WTC11 (cell line): ENCODE results near the gene IL17RC. TPM values are rescaled to one million over a fixed set of nuclear protein-coding genes. Genes with fewer than 3 reads are reported as not detected.
A peak's percentile ranks its signal among the peaks of the same experiment; 100 is the strongest.

Experiments used
- CBFB ChIP-seq: sonication (generic); formaldehyde crosslinking; IDR thresholded peaks from 2 replicates; pipeline ENCODE4 v1.8.1; 2022; ENCODE audit warnings: mild to moderate bottlenecking, low read depth, missing genetic modification reagents
- EMX1 ChIP-seq: fragments of 250-450 bp; sonication (Bioruptor Pico); IDR thresholded peaks from 2 replicates; pipeline ENCODE4 v1.8.0; 2021; ENCODE audit warnings: mild to moderate bottlenecking
- ETV6 ChIP-seq: sonication (generic); formaldehyde crosslinking; IDR thresholded peaks from 2 replicates; pipeline ENCODE4 v1.8.1; 2022; ENCODE audit warnings: mild to moderate bottlenecking, missing genetic modification reagents
- FOXK1 ChIP-seq: sonication (generic); formaldehyde crosslinking; IDR thresholded peaks from 2 replicates; pipeline ENCODE4 v1.8.0; 2022; ENCODE audit warnings: mild to moderate bottlenecking, moderate library complexity, missing genetic modification reagents
- HMGA2 ChIP-seq: fragments of 250-450 bp; sonication (Bioruptor Pico); IDR thresholded peaks from 2 replicates; pipeline ENCODE4 v1.4.0; 2021; ENCODE audit warnings: mild to moderate bottlenecking, moderate library complexity
- JAZF1 ChIP-seq: fragments of 250-450 bp; sonication (Bioruptor Pico); IDR thresholded peaks from 2 replicates; pipeline ENCODE4 v1.9.0; 2021; ENCODE audit warnings: moderate library complexity, mild to moderate bottlenecking, inconsistent platforms
- NFATC4 ChIP-seq: fragments of 250-450 bp; sonication (Bioruptor Pico); IDR thresholded peaks from 2 replicates; pipeline ENCODE4 v1.9.0; 2021; ENCODE audit warnings: mild to moderate bottlenecking
- NFYB ChIP-seq: sonication (generic); formaldehyde crosslinking; conservative IDR thresholded peaks from 2 replicates; pipeline ENCODE4 v1.8.0; 2022; ENCODE audit warnings: low read depth, missing genetic modification reagents
- NR1H2 ChIP-seq: sonication (generic); formaldehyde crosslinking; IDR thresholded peaks from 2 replicates; pipeline ENCODE4 v1.9.0; 2021; ENCODE audit warnings: mild to moderate bottlenecking, moderate library complexity, missing genetic modification reagents
- SMAD4 ChIP-seq: sonication (generic); formaldehyde crosslinking; IDR thresholded peaks from 2 replicates; pipeline ENCODE4 v1.8.0; 2022; ENCODE audit warnings: mild to moderate bottlenecking, missing genetic modification reagents
- ZNF317 ChIP-seq: sonication (generic); formaldehyde crosslinking; IDR thresholded peaks from 2 replicates; pipeline ENCODE4 v1.8.1; 2023; ENCODE audit warnings: low read depth, mild to moderate bottlenecking, moderate library complexity, missing genetic modification reagents, borderline replicate concordance
- ZNF532 ChIP-seq: fragments of 250-450 bp; sonication (Bioruptor Pico); IDR thresholded peaks from 2 replicates; pipeline ENCODE4 v1.9.0; 2021; ENCODE audit warnings: mild to moderate bottlenecking, borderline replicate concordance
- total RNA-seq: library from RNA; stranded (reverse); gene quantifications from 3 replicates; pipeline ENCODE4 v1.2.3, GENCODE V29; 2021
- TF ChIP-seq, protein P1 (sequence below): sonication (generic); formaldehyde crosslinking; IDR thresholded peaks from 2 replicates; pipeline ENCODE4 v1.8.0; 2023; ENCODE audit warnings: mild to moderate bottlenecking, missing genetic modification reagents
- TF ChIP-seq, protein P2 (sequence below): sonication (generic); formaldehyde crosslinking; IDR thresholded peaks from 2 replicates; pipeline ENCODE4 v1.8.1; 2022; ENCODE audit warnings: mild to moderate bottlenecking, moderate library complexity, missing genetic modification reagents
- TF ChIP-seq, protein P3 (sequence below): sonication (generic); formaldehyde crosslinking; IDR thresholded peaks from 2 replicates; pipeline ENCODE4 v1.8.1; 2022; ENCODE audit warnings: mild to moderate bottlenecking, missing genetic modification reagents, moderate library complexity, borderline replicate concordance
- TF ChIP-seq, protein P4 (sequence below): sonication (generic); formaldehyde crosslinking; IDR thresholded peaks from 2 replicates; pipeline ENCODE4 v1.8.1; 2023; ENCODE audit warnings: mild to moderate bottlenecking, missing genetic modification reagents
- TF ChIP-seq, protein P5 (sequence below): sonication (generic); formaldehyde crosslinking; IDR thresholded peaks from 2 replicates; pipeline ENCODE4 v1.8.1; 2022; ENCODE audit warnings: missing genetic modification reagents, borderline replicate concordance
- TF ChIP-seq, protein P6 (sequence below): sonication (generic); formaldehyde crosslinking; IDR thresholded peaks from 2 replicates; pipeline ENCODE4 v1.8.0; 2023; ENCODE audit warnings: missing genetic modification reagents, mild to moderate bottlenecking, borderline replicate concordance
- TF ChIP-seq, protein P7 (sequence below): fragments of 250-450 bp; sonication (Bioruptor Pico); IDR thresholded peaks from 2 replicates; pipeline ENCODE4 v2.1.2; 2022; ENCODE audit warnings: mild to moderate bottlenecking, moderate library complexity

Gene IL17RC
- total RNA-seq, 1 experiment from 2014 or later = 10.1 TPM

- TF ChIP-seq ZNF532 (CRISPR knock-in tag) (no peak), NR1H2 (CRISPR knock-in tag) (no peak; the same call in 1 of the 2 replicates), ZNF317 (CRISPR knock-in tag) (no peak), JAZF1 (no peak), NFATC4 (CRISPR knock-in tag) (no peak), NFYB (CRISPR knock-in tag) (peak; percentile 45; the same call in 1 of the 2 replicates), FOXK1 (peak; percentile 91), HMGA2 (no peak), CBFB (no peak), SMAD4 (CRISPR knock-in tag) (no peak), ETV6 (no peak; the same call in 1 of the 2 replicates), EMX1 (no peak)
- TF ChIP-seq, protein P1, sequence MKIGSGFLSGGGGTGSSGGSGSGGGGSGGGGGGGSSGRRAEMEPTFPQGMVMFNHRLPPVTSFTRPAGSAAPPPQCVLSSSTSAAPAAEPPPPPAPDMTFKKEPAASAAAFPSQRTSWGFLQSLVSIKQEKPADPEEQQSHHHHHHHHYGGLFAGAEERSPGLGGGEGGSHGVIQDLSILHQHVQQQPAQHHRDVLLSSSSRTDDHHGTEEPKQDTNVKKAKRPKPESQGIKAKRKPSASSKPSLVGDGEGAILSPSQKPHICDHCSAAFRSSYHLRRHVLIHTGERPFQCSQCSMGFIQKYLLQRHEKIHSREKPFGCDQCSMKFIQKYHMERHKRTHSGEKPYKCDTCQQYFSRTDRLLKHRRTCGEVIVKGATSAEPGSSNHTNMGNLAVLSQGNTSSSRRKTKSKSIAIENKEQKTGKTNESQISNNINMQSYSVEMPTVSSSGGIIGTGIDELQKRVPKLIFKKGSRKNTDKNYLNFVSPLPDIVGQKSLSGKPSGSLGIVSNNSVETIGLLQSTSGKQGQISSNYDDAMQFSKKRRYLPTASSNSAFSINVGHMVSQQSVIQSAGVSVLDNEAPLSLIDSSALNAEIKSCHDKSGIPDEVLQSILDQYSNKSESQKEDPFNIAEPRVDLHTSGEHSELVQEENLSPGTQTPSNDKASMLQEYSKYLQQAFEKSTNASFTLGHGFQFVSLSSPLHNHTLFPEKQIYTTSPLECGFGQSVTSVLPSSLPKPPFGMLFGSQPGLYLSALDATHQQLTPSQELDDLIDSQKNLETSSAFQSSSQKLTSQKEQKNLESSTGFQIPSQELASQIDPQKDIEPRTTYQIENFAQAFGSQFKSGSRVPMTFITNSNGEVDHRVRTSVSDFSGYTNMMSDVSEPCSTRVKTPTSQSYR (CRISPR knock-in tag) = 0 out of 2 replicates have a peak, but pooled peaks have one; percentile 59
- TF ChIP-seq, protein P2, sequence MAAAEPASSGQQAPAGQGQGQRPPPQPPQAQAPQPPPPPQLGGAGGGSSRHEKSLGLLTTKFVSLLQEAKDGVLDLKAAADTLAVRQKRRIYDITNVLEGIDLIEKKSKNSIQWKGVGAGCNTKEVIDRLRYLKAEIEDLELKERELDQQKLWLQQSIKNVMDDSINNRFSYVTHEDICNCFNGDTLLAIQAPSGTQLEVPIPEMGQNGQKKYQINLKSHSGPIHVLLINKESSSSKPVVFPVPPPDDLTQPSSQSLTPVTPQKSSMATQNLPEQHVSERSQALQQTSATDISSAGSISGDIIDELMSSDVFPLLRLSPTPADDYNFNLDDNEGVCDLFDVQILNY (CRISPR knock-in tag) = peak; percentile 68; the same call in 1 of the 2 replicates
- TF ChIP-seq, protein P3, sequence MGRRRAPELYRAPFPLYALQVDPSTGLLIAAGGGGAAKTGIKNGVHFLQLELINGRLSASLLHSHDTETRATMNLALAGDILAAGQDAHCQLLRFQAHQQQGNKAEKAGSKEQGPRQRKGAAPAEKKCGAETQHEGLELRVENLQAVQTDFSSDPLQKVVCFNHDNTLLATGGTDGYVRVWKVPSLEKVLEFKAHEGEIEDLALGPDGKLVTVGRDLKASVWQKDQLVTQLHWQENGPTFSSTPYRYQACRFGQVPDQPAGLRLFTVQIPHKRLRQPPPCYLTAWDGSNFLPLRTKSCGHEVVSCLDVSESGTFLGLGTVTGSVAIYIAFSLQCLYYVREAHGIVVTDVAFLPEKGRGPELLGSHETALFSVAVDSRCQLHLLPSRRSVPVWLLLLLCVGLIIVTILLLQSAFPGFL (CRISPR knock-in tag) = 0 out of 2 replicates have a peak, but pooled peaks have one; percentile 24
- TF ChIP-seq, protein P4, sequence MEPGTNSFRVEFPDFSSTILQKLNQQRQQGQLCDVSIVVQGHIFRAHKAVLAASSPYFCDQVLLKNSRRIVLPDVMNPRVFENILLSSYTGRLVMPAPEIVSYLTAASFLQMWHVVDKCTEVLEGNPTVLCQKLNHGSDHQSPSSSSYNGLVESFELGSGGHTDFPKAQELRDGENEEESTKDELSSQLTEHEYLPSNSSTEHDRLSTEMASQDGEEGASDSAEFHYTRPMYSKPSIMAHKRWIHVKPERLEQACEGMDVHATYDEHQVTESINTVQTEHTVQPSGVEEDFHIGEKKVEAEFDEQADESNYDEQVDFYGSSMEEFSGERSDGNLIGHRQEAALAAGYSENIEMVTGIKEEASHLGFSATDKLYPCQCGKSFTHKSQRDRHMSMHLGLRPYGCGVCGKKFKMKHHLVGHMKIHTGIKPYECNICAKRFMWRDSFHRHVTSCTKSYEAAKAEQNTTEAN (CRISPR knock-in tag) = peak; percentile 60; the same call in 1 of the 2 replicates
- TF ChIP-seq, protein P5, sequence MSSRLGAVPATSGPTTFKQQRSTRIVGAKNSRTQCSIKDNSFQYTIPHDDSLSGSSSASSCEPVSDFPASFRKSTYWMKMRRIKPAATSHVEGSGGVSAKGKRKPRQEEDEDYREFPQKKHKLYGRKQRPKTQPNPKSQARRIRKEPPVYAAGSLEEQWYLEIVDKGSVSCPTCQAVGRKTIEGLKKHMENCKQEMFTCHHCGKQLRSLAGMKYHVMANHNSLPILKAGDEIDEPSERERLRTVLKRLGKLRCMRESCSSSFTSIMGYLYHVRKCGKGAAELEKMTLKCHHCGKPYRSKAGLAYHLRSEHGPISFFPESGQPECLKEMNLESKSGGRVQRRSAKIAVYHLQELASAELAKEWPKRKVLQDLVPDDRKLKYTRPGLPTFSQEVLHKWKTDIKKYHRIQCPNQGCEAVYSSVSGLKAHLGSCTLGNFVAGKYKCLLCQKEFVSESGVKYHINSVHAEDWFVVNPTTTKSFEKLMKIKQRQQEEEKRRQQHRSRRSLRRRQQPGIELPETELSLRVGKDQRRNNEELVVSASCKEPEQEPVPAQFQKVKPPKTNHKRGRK (CRISPR knock-in tag) = no peak
- TF ChIP-seq, protein P6, sequence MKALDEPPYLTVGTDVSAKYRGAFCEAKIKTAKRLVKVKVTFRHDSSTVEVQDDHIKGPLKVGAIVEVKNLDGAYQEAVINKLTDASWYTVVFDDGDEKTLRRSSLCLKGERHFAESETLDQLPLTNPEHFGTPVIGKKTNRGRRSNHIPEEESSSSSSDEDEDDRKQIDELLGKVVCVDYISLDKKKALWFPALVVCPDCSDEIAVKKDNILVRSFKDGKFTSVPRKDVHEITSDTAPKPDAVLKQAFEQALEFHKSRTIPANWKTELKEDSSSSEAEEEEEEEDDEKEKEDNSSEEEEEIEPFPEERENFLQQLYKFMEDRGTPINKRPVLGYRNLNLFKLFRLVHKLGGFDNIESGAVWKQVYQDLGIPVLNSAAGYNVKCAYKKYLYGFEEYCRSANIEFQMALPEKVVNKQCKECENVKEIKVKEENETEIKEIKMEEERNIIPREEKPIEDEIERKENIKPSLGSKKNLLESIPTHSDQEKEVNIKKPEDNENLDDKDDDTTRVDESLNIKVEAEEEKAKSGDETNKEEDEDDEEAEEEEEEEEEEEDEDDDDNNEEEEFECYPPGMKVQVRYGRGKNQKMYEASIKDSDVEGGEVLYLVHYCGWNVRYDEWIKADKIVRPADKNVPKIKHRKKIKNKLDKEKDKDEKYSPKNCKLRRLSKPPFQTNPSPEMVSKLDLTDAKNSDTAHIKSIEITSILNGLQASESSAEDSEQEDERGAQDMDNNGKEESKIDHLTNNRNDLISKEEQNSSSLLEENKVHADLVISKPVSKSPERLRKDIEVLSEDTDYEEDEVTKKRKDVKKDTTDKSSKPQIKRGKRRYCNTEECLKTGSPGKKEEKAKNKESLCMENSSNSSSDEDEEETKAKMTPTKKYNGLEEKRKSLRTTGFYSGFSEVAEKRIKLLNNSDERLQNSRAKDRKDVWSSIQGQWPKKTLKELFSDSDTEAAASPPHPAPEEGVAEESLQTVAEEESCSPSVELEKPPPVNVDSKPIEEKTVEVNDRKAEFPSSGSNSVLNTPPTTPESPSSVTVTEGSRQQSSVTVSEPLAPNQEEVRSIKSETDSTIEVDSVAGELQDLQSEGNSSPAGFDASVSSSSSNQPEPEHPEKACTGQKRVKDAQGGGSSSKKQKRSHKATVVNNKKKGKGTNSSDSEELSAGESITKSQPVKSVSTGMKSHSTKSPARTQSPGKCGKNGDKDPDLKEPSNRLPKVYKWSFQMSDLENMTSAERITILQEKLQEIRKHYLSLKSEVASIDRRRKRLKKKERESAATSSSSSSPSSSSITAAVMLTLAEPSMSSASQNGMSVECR (CRISPR knock-in tag) = no peak; the same call in none of the 2 replicates
- TF ChIP-seq, protein P7, sequence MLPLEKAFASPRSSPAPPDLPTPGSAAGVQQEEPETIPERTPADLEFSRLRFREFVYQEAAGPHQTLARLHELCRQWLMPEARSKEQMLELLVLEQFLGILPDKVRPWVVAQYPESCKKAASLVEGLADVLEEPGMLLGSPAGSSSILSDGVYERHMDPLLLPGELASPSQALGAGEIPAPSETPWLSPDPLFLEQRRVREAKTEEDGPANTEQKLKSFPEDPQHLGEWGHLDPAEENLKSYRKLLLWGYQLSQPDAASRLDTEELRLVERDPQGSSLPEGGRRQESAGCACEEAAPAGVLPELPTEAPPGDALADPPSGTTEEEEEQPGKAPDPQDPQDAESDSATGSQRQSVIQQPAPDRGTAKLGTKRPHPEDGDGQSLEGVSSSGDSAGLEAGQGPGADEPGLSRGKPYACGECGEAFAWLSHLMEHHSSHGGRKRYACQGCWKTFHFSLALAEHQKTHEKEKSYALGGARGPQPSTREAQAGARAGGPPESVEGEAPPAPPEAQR = no peak
Observed at GRCh38 chr3:9915254-9916141, 1.4 kb upstream of the IL17RC start (continued).
